ENCODE data around the gene KDM4C. TPM values are rescaled to one million over a fixed set of nuclear protein-coding genes. Genes with fewer than 3 reads are reported as not detected.

KDM4C gene
- total and polyA plus RNA-seq, 2 of the 4 experiments (the other 2 are of a cell fraction) = 11.8 to 23.8 TPM

DNA sequence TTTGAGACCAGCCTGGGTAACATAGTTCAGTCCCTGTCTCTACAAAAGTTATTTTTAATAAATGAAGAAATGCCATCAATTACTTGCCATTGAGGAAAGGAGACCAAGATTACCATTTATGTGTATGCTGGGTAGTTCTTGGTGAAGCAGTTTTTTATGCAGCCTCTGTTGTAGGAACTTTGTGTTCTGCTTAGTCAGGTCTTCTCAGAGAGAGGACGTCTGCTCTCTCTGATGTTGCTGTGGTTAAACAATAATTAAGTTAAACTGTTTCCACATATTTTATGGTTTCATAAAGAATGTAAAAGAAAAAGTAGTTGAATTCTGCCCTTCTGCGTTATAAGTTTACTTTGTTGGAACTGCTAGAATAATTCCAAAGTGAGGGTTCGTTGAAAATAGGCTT is 210.5 kb downstream of the KDM4C start:
- H3K4ac ChIP-seq (ENCODE audit: low read depth, low read length) = no peak overlapping the region
- peak; percentile 71 for ATAC-seq (ENCODE audit: low read depth)
- in situ Hi-C loops (cut with MboI; ENCODE audit: low sequenced_read_pairs) = no loop called here

More for the DNA sequence above, 210.5 kb downstream of the KDM4C start:
- Histone ChIP-seq H3K9me3 (ENCODE audit: control insufficient read depth, insufficient read depth, low read length) (no peaks in the 10 kb centered on the region), H4K8ac (ENCODE audit: low read depth in 2 of 2, low read length in 2 of 2) (no peak overlapping the region), H2BK5ac (ENCODE audit: low read depth, low read length, poor library complexity, severe bottlenecking) (no peak overlapping the region), H3K27ac (ENCODE audit: insufficient read depth, low read length) (no peak overlapping the region), H3K23ac (ENCODE audit: low read depth, low read length) (no peak overlapping the region), H3K27me3 (ENCODE audit: control insufficient read depth, insufficient read depth, low read length) (no peaks in the 10 kb centered on the region), H2BK20ac (ENCODE audit: low read depth, low read length) (no peak overlapping the region), H2AK5ac (ENCODE audit: low read depth, low read length) (no peak overlapping the region), H3K18ac (ENCODE audit: low read depth, low read length) (no peak overlapping the region), H3K56ac (ENCODE audit: extremely low read depth, insufficient read depth, low read length) (no peak overlapping the region), H4K5ac (ENCODE audit: low read depth, low read length) (no peak overlapping the region), H2BK15ac (ENCODE audit: low read depth, low read length) (no peak overlapping the region), H3K14ac (replicated peaks; ENCODE audit: low read depth, low read length) (no peak overlapping the region), H3K9ac (ENCODE audit: low read depth, low read length) (no peak overlapping the region), H3K4me1 (ENCODE audit: control insufficient read depth, insufficient read depth, low read length) (no peaks in the 10 kb centered on the region), H3K4me2 (ENCODE audit: low read depth, low read length) (no peak overlapping the region; the same call in 1 of the 2 replicates), H2AK9ac (replicated peaks; ENCODE audit: low read depth, low read length, poor library complexity) (no peak overlapping the region), H3K36me3 (ENCODE audit: control insufficient read depth, insufficient read depth, low read length) (no peaks in the 10 kb centered on the region), H3K4me3 (ENCODE audit: insufficient read depth, low read depth, low read length) (no peak overlapping the region), H4K20me1 (ENCODE audit: insufficient read depth, low read length) (no peaks in the 10 kb centered on the region), H3K79me1 (ENCODE audit: low read depth in 1 of 2, low read length in 2 of 2) (peaks cover 0 to 3% of the 10 kb centered on the region in 2 experiments; a peak in 2 of 4 replicates), H2AFZ (replicated peaks; ENCODE audit: low read length, poor library complexity) (no peak overlapping the region), H4K91ac (ENCODE audit: insufficient read depth, low read depth, low read length) (no peak overlapping the region), H3K9me1 (ENCODE audit: insufficient read depth, low read length) (no peaks in the 10 kb centered on the region), H2BK120ac (ENCODE audit: low read depth, low read length) (no peak overlapping the region)
- WGBS, 2 experiments (ENCODE audit: extremely low coverage in 2 of 2, insufficient read length in 1 of 2) = no CpG with 5 or more reads among the region's 3 CpGs
- intact Hi-C loops (cut with micrococcal nuclease) (no loop called here), dilution Hi-C loops (cut with HindIII; ENCODE audit: low sequenced_read_pairs, unreplicated experiment) (no loop called here)
- peak; percentile 60 for TF ChIP-seq MAFK (IDR thresholded peaks at IDR 0.05; ENCODE audit: low read depth, low read length)
- TF ChIP-seq MAZ (IDR thresholded peaks at IDR 0.05; ENCODE audit: borderline replicate concordance, low read depth, low read length) = no peak
- no peak for TF ChIP-seq RFX5 (IDR thresholded peaks at IDR 0.05; ENCODE audit: low read depth, low read length)
- no peak for TF ChIP-seq NFE2L2 (IDR thresholded peaks at IDR 0.05; ENCODE audit: low read depth, low read length)
- TF ChIP-seq MXI1 (IDR thresholded peaks at IDR 0.05; ENCODE audit: borderline replicate concordance, low read depth, low read length) = no peak
- no peak for TF ChIP-seq SMC3 (IDR thresholded peaks at IDR 0.05; ENCODE audit: low read depth, low read length)
- TF ChIP-seq FOS (IDR thresholded peaks at IDR 0.05; ENCODE audit: low read depth, low read length) = no peak
- TF ChIP-seq, protein P1, sequence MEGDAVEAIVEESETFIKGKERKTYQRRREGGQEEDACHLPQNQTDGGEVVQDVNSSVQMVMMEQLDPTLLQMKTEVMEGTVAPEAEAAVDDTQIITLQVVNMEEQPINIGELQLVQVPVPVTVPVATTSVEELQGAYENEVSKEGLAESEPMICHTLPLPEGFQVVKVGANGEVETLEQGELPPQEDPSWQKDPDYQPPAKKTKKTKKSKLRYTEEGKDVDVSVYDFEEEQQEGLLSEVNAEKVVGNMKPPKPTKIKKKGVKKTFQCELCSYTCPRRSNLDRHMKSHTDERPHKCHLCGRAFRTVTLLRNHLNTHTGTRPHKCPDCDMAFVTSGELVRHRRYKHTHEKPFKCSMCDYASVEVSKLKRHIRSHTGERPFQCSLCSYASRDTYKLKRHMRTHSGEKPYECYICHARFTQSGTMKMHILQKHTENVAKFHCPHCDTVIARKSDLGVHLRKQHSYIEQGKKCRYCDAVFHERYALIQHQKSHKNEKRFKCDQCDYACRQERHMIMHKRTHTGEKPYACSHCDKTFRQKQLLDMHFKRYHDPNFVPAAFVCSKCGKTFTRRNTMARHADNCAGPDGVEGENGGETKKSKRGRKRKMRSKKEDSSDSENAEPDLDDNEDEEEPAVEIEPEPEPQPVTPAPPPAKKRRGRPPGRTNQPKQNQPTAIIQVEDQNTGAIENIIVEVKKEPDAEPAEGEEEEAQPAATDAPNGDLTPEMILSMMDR (conservative IDR thresholded peaks at IDR 0.05; ENCODE audit: low read depth, low read length) = no peak
- ChIA-PET POLR2A (ENCODE audit: unreplicated experiment) (no interaction called here), CTCF (no interaction called here)
- BruUV-seq (replicated peaks) = no TSS peak
- DNase-seq = peak; percentile 47
